ENCODE data around the gene ULK2. TPM values are rescaled to one million over a fixed set of nuclear protein-coding genes. Genes with fewer than 3 reads are reported as not detected.

Gene ULK2
- total RNA-seq, 2 experiments from 2014 or later: 6.8 TPM; not detected in 1

DNA sequence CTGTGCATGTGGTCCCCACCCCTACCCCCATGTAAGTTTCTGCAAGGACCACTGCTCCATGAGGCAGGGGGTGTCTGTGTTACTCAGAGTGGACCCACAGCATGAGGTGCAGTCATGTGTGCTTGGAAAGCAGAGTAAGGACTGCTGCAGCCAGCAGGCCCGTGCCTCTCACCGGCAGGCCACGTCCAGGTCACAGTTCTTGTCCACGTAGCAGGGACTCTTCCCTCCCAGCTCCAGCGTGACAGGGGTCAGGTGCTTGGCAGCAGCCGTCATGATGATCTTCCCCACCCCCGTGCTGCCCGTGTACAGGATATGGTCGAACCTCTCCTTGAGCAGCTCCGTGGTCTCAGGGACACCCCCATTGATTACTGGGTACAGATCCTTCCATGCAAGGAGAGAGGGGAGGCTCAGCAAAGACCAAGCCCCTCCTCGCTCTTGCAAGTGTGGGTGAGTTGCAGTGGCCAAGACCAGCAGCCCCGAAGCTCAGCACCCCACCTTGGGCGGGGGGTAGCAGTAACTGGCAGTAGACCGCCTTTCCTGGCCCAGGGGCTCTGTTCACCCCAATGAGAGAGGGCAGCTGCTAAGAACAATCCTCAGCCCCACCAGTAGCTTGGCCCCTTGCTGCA is 125.8 kb downstream of the ULK2 start:
- Histone ChIP-seq H3K79me2 (ENCODE audit: insufficient read depth, low read depth, low read length) (no peaks in the 10 kb centered on the region), H3K4me3 (ENCODE audit: low read depth, low read length, poor library complexity, severe bottlenecking) (no peak overlapping the region), H3K36me3 (ENCODE audit: insufficient read depth, low read length) (no peaks in the 10 kb centered on the region), H3K4me2 (ENCODE audit: low read length) (no peak overlapping the region), H3K4me1 (ENCODE audit: insufficient read depth, low read length, poor library complexity, severe bottlenecking) (no peaks in the 10 kb centered on the region), H3K27ac (ENCODE audit: low read depth, low read length, poor library complexity, severe bottlenecking) (no peak overlapping the region), H4K20me1 (ENCODE audit: insufficient read depth, low read length) (no peaks in the 10 kb centered on the region), H3K9me3 (ENCODE audit: low read length) (no peaks in the 10 kb centered on the region), H3K9me2 (ENCODE audit: insufficient read depth, low read length) (no peaks in the 10 kb centered on the region), H2AFZ (ENCODE audit: low read length) (no peak overlapping the region)
- ChIA-PET POLR2A (no interaction called here), CTCF (ENCODE audit: unreplicated experiment) (no interaction called here)
- no TSS peak for BruUV-seq (replicated peaks)
- intact Hi-C loops (cut with micrococcal nuclease; ENCODE audit: unreplicated experiment): no loop called here
- TF ChIP-seq, protein P1, sequence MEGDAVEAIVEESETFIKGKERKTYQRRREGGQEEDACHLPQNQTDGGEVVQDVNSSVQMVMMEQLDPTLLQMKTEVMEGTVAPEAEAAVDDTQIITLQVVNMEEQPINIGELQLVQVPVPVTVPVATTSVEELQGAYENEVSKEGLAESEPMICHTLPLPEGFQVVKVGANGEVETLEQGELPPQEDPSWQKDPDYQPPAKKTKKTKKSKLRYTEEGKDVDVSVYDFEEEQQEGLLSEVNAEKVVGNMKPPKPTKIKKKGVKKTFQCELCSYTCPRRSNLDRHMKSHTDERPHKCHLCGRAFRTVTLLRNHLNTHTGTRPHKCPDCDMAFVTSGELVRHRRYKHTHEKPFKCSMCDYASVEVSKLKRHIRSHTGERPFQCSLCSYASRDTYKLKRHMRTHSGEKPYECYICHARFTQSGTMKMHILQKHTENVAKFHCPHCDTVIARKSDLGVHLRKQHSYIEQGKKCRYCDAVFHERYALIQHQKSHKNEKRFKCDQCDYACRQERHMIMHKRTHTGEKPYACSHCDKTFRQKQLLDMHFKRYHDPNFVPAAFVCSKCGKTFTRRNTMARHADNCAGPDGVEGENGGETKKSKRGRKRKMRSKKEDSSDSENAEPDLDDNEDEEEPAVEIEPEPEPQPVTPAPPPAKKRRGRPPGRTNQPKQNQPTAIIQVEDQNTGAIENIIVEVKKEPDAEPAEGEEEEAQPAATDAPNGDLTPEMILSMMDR (conservative IDR thresholded peaks at IDR 0.05; ENCODE audit: low read length): no peak
- TF ChIP-seq EZH2phosphoT487 (IDR thresholded peaks at IDR 0.05; ENCODE audit: borderline replicate concordance, low read depth, low read length): no peak
- no peak for DNase-seq (ENCODE audit: low spot score)

DNA sequence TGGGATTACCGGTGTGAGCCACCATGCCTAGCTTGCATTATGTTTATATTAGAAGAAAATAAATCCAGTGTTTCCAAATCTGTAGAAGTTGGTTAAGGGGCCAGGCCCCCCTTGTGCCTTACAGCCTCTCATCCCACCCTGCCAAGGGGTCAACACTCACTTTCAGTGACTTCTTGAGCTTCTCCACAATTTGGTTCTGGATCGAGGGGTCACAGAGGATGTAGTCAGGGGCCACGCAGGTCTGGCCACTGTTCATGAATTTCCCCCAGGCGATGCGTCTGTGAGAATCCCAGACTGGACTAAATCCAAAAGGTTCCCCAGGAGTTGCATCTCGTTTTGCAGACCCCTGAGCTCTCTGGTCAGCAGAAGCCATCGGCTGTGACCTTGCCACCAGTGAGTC is 126.8 kb downstream of the ULK2 start:
- CTCF ChIA-PET (ENCODE audit: unreplicated experiment): no interaction called here
- Histone ChIP-seq H3K9me3 (ENCODE audit: low read length) (no peaks in the 10 kb centered on the region), H3K79me2 (ENCODE audit: insufficient read depth, low read depth, low read length) (no peaks in the 10 kb centered on the region), H3K36me3 (ENCODE audit: insufficient read depth, low read length) (no peaks in the 10 kb centered on the region), H3K4me2 (ENCODE audit: low read length) (no peak overlapping the region), H3K9me2 (ENCODE audit: insufficient read depth, low read length) (no peaks in the 10 kb centered on the region), H3K4me3 (ENCODE audit: low read depth, low read length, poor library complexity, severe bottlenecking) (no peak overlapping the region), H2AFZ (ENCODE audit: low read length) (no peak overlapping the region), H4K20me1 (ENCODE audit: insufficient read depth, low read length) (no peaks in the 10 kb centered on the region), H3K27ac (ENCODE audit: low read depth, low read length, poor library complexity, severe bottlenecking) (no peak overlapping the region), H3K4me1 (ENCODE audit: insufficient read depth, low read length, poor library complexity, severe bottlenecking) (no peaks in the 10 kb centered on the region)
- intact Hi-C loops (cut with micrococcal nuclease; ENCODE audit: unreplicated experiment): no loop called here
- BruUV-seq (replicated peaks): no TSS peak
- POLR2A ChIA-PET: interaction anchor here (0.6 kb wide), 1 partner anchor 45 kb away, joined by 5 read pairs; no protein-coding TSS in a partner anchor
- DNase-seq (ENCODE audit: low spot score): no peak
- TF ChIP-seq EZH2phosphoT487 (IDR thresholded peaks at IDR 0.05; ENCODE audit: borderline replicate concordance, low read depth, low read length): no peak
- TF ChIP-seq, protein P1 (conservative IDR thresholded peaks at IDR 0.05; ENCODE audit: low read length): no peak

Data from OCI-LY7 (cell line).